BE2C (cell line): ENCODE measurements around the gene ALDH16A1.

ENCODE experiments used
- DNase-seq: peaks from one replicate; pipeline ENCODE4 v3.0.0-alpha.2; 2020
- H3K27me3 ChIP-seq: fragments of 250-450 bp; sonication (Bioruptor Pico); 2 replicates; pipeline ENCODE4 v1.5.1; 2020; ENCODE audit warnings: mild to moderate bottlenecking
- H3K36me3 ChIP-seq: fragments of 250-450 bp; sonication (Bioruptor Pico); 2 replicates; pipeline ENCODE4 v1.5.1; 2020; ENCODE audit warnings: mild to moderate bottlenecking
- H3K4me1 ChIP-seq: fragments of 250-450 bp; sonication (Bioruptor Pico); 2 replicates; pipeline ENCODE4 v1.5.1; 2020
- H3K4me3 ChIP-seq: 2 replicates; pipeline ENCODE4 v1.5.1; 2011; ENCODE audit warnings: low read depth, low read length
- H3K9me3 ChIP-seq: fragments of 250-450 bp; sonication (Bioruptor Pico); 2 replicates; pipeline ENCODE4 v1.5.1; 2020
- TF ChIP-seq, protein P1 (sequence below): IDR thresholded peaks from 2 replicates; pipeline ENCODE4 v1.5.1; 2012; ENCODE audit warnings: mild to moderate bottlenecking, low read depth, low read length

The ALDH16A1 gene

DNA sequence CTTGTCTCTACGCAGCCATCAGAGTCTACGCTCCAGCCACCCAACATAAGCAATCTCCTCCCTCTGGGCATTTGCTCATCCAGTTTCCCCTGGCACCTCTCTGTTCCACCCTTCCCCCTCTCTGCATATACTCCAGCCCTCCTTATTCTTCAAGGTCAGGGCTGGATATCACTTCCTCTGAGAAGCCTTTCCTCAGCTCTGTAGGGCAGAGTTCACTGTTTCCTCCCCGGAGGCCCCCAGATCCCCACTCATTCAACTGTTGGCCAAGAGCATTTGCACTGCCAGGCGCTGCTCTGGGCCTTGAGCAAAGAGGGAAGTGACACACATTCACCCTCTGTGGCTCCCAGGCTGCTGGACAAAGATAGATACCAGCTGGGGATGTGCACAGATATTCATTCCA lies 62.7 kb downstream of the ALDH16A1 start:
- Histone ChIP-seq H3K9me3 (no peaks in the 10 kb centered on the region), H3K4me1 (no peaks in the 10 kb centered on the region), H3K36me3 (no peaks in the 10 kb centered on the region), H3K4me3 (no peak overlapping the region), H3K27me3 (no peaks in the 10 kb centered on the region)
- no peak for DNase-seq
- TF ChIP-seq, protein P1, sequence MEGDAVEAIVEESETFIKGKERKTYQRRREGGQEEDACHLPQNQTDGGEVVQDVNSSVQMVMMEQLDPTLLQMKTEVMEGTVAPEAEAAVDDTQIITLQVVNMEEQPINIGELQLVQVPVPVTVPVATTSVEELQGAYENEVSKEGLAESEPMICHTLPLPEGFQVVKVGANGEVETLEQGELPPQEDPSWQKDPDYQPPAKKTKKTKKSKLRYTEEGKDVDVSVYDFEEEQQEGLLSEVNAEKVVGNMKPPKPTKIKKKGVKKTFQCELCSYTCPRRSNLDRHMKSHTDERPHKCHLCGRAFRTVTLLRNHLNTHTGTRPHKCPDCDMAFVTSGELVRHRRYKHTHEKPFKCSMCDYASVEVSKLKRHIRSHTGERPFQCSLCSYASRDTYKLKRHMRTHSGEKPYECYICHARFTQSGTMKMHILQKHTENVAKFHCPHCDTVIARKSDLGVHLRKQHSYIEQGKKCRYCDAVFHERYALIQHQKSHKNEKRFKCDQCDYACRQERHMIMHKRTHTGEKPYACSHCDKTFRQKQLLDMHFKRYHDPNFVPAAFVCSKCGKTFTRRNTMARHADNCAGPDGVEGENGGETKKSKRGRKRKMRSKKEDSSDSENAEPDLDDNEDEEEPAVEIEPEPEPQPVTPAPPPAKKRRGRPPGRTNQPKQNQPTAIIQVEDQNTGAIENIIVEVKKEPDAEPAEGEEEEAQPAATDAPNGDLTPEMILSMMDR, result no peak

DNA sequence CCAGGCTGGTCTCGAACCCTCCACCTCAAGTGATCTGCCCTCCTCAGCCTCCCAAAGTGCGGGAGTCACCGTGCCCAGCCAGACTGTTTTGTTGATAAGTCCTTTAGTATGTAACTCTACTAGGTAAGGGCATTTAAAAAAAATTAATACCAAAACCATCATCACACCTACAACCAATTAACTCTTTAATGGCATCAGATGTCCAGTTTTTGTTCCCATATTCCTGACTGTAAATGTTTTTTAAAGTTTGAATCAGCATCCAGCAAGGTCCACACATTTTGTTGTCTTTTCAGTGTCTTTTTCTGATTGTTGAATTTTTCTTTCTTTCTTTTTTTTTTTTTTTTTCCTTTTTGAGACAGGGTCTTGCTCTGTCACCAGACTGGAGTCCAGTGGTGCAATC lies 65.0 kb downstream of the ALDH16A1 start:
- no peak for DNase-seq
- H3K9me3 ChIP-seq, result no peaks in the 10 kb centered on the region
- no peak overlapping the region for H3K4me3 ChIP-seq
- no peaks in the 10 kb centered on the region for H3K4me1 ChIP-seq
- TF ChIP-seq, protein P1, result no peak
- H3K36me3 ChIP-seq, result no peaks in the 10 kb centered on the region
- H3K27me3 ChIP-seq, result no peaks in the 10 kb centered on the region
